Nephron (organoid): Measurements from ENCODE around the gene EVA1A.
A peak's percentile ranks its signal among the peaks of the same experiment; 100 is the strongest.

Experiments used
- H3K27ac Mint-ChIP-seq, 3 experiments: 2 replicates each; pipeline ENCODE4 v1.8.0; 2020; ENCODE audit warnings: mixed read lengths in 3 of 3, mild to moderate bottlenecking in 2 of 3, moderate library complexity in 1 of 3
- H3K27me3 Mint-ChIP-seq: 2 replicates; pipeline ENCODE4 v1.8.0; 2021; ENCODE audit warnings: low read depth, mild to moderate bottlenecking, moderate library complexity, mixed read lengths
- H3K36me3 Mint-ChIP-seq: 2 replicates; pipeline ENCODE4 v1.8.0; 2020; ENCODE audit warnings: low read depth, mixed read lengths
- H3K4me1 Mint-ChIP-seq: 2 replicates; pipeline ENCODE4 v1.8.0; 2020; ENCODE audit warnings: mixed read lengths
- H3K4me3 Mint-ChIP-seq, 3 experiments: 2 replicates each; pipeline ENCODE4 v1.8.0; 2020; ENCODE audit warnings: mild to moderate bottlenecking in 3 of 3, mixed read lengths in 3 of 3, moderate library complexity in 2 of 3
- H3K9me3 Mint-ChIP-seq: 2 replicates; pipeline ENCODE4 v1.8.0; 2020; ENCODE audit warnings: mixed read lengths
- TF ChIP-seq, protein P1 (sequence below), 3 experiments: fragments of 200-600 bp; sonication (generic); IDR thresholded peaks; one replicate each; pipeline ENCODE4 v1.5.0; 2021; ENCODE audit warnings: antibody characterized with exemption in 3 of 3; ENCODE audit not compliant: unreplicated experiment in 3 of 3

The EVA1A gene

DNA sequence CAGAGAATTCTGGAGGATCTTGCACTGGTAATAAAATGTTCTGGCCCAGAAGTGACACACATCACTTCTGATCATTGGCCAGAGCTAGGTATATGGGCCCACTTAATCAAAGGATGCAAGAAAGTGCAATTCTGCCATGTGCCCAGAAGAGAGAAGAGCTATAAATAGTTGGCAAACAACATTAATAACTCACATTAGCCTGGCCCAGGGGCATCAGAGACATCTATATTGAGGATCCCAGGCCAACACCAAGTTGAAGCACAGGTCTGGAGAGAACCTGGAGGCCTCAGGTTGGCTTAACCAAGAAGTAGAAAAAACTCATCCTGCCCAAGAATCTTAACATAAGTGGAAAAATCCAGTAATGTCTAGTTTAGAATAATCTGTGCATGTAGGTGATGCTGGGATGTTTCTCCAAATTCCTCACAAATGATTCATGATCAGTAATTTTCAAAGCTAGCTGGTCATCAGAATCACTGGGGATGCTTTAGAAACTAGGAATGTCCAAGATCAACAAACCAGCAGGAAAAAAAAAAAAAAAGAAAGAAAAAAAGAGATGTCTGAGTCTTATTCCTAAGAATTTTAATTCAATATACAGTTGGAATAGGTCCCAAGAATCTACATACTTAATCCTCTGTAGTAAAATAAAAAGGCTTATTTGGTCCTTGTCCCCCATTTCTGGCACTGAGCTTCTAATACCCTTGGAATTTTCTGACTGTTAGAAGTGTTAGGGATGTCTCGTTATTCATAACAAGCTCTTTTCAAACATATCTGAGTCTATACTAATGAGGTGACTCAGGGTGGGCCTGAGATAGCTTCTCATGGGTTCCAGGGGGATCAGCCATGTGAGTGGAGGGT is 35.0 kb upstream of the EVA1A start:
- H3K27me3 Mint-ChIP-seq, result no peaks in the 10 kb centered on the region
- no peak overlapping the region for H3K4me3 Mint-ChIP-seq
- no peaks in the 10 kb centered on the region for H3K36me3 Mint-ChIP-seq
- peak overlapping the region; percentile 92 to 94 (median 93) for H3K27ac Mint-ChIP-seq
- TF ChIP-seq, protein P1, sequence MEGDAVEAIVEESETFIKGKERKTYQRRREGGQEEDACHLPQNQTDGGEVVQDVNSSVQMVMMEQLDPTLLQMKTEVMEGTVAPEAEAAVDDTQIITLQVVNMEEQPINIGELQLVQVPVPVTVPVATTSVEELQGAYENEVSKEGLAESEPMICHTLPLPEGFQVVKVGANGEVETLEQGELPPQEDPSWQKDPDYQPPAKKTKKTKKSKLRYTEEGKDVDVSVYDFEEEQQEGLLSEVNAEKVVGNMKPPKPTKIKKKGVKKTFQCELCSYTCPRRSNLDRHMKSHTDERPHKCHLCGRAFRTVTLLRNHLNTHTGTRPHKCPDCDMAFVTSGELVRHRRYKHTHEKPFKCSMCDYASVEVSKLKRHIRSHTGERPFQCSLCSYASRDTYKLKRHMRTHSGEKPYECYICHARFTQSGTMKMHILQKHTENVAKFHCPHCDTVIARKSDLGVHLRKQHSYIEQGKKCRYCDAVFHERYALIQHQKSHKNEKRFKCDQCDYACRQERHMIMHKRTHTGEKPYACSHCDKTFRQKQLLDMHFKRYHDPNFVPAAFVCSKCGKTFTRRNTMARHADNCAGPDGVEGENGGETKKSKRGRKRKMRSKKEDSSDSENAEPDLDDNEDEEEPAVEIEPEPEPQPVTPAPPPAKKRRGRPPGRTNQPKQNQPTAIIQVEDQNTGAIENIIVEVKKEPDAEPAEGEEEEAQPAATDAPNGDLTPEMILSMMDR (IDR thresholded peaks at IDR 0.05; ENCODE audit: unreplicated experiment in 3 of 3), result no peak
- peaks cover 31% of the 10 kb centered on the region for H3K4me1 Mint-ChIP-seq
- no peaks in the 10 kb centered on the region for H3K9me3 Mint-ChIP-seq

DNA sequence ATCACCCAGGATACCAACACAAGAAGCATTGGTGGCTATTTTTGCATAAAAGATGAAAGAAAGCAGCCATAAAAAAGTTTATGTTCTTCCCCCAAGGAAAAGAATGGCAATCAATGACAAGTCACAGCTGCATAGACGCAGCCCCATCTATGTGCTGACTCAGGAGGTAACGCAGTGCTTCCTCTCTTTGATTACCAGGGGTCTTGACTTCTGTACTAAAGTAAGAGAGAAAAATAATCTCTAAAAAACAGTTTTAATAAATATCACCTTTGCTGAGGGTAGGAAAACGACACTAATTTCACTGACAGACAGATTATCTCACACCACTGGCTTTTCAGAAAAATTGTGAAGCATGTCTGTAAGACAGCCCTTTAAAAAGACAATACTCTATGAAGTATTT is 33.9 kb upstream of the EVA1A start:
- TF ChIP-seq, protein P1 (IDR thresholded peaks at IDR 0.05; ENCODE audit: unreplicated experiment in 3 of 3), result no peak
- Mint-ChIP-seq H3K27ac (peak overlapping the region; percentile 77 to 94 (median 93)), H3K4me1 (peaks cover 36% of the 10 kb centered on the region), H3K9me3 (no peaks in the 10 kb centered on the region), H3K27me3 (no peaks in the 10 kb centered on the region), H3K4me3 (no peak overlapping the region), H3K36me3 (no peaks in the 10 kb centered on the region)

DNA sequence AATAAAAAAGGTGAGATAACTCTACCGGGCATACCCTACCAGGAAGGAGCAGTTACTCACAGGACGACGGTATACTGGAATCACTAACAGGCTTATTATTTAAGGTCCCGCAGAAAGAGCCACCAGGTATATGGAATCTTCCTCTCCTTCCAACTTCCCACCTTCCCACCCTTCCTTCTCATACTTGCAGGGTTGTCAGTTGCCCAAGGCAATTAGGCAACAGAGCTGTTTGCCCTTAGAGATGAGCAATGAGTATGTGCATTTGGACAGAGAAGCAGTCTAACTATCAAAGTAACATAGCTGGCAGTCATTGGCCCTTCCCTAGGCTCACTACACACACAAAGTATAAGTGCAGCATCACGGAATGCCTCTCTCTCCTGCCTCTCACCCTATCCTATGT is 32.1 kb upstream of the EVA1A start:
- H3K4me1 Mint-ChIP-seq, result peaks cover 42% of the 10 kb centered on the region
- H3K27ac Mint-ChIP-seq, result peak overlapping the region in 1 of 3 experiments; percentile 36
- TF ChIP-seq, protein P1 (IDR thresholded peaks at IDR 0.05; ENCODE audit: unreplicated experiment in 3 of 3), result no peak
- H3K4me3 Mint-ChIP-seq, result no peak overlapping the region
- no peaks in the 10 kb centered on the region for H3K27me3 Mint-ChIP-seq
- H3K9me3 Mint-ChIP-seq, result no peaks in the 10 kb centered on the region
- H3K36me3 Mint-ChIP-seq, result no peaks in the 10 kb centered on the region

DNA sequence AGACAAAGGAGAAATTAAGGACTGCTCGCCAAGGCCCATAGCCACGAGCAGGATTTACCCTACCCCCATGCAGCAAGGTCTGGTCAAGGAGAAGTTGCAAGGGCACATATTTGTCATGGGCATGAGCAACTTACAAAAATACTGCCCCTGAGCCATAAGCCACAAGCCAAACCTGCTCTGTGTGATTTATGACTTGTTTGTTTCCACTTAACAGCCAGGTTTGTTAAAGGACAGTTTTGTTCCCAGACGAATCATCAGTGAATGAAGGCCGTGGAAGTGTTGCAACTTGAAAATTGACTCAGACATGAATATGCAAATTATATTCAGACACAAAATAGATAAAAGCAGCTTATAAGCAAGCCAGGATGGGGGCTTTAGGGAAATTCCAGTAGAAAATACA is 31.3 kb upstream of the EVA1A start:
- H3K4me1 Mint-ChIP-seq, result peaks cover 42% of the 10 kb centered on the region
- peak overlapping the region in 2 of 3 experiments; percentile 32 to 36 for H3K27ac Mint-ChIP-seq
- H3K27me3 Mint-ChIP-seq, result no peaks in the 10 kb centered on the region
- H3K36me3 Mint-ChIP-seq, result no peaks in the 10 kb centered on the region
- no peak overlapping the region for H3K4me3 Mint-ChIP-seq
- TF ChIP-seq, protein P1 (IDR thresholded peaks at IDR 0.05; ENCODE audit: unreplicated experiment in 3 of 3), result no peak
- no peaks in the 10 kb centered on the region for H3K9me3 Mint-ChIP-seq

DNA sequence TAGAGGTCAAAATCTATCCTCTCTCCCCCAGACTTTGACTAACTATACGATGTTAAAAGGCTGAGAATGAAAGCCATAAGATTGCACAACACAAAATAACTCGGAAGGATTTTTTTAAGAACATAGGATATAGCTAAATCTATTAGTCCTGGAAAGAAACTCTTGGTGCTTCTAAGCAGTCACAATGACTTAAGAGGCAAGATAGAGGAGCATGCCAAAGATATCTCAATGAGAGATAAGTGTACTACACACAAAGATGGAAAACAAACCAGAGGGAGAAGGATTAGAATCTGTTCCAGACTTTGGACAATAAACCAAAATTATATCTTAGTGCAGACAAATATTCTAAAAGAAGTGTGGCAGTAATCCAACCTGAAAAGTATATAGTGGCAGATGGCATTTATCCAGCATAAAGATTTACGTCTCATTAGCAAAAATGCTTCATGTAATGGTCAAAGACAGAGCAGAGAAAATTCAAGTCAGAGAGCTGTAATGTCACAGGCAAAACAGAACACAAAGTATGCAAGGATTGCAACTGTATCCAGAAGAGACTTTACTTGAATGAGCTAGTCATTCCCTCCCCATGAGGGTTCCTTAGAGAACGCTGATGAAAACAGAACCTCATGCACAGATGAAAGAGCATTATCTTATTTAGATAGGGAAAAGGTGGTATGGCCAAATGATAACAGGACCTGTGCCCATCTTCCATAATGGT is 28.8 kb upstream of the EVA1A start:
- H3K4me1 Mint-ChIP-seq, result peaks cover 20% of the 10 kb centered on the region
- H3K27me3 Mint-ChIP-seq, result no peaks in the 10 kb centered on the region

More for the DNA sequence above, 28.8 kb upstream of the EVA1A start:
- Mint-ChIP-seq H3K4me3 (no peak overlapping the region), H3K27ac (peak overlapping the region; percentile 42 to 55 (median 54)), H3K9me3 (no peaks in the 10 kb centered on the region), H3K36me3 (no peaks in the 10 kb centered on the region)
- TF ChIP-seq, protein P1 (IDR thresholded peaks at IDR 0.05; ENCODE audit: unreplicated experiment in 3 of 3), result no peak
